RWPE1 (cell line): Measurements from ENCODE around the gene ALKAL2.

ENCODE experiments used
- CTCF ChIA-PET: fragments of 350-600 bp; sonication (Branson Sonifier 250); formaldehyde crosslinking; extraction: SDS; loops from one replicate; lab custom pipeline; 2021; lab: Yijun Ruan, JAX
- POLR2A ChIA-PET: fragments of 400-600 bp; formaldehyde crosslinking; extraction: SDS; loops from one replicate; lab custom pipeline; 2020; ENCODE audit warnings: antibody characterized with exemption; ENCODE audit not compliant: low non-redundant PET; lab: Yijun Ruan, JAX
- DNase-seq: peaks from one replicate; pipeline ENCODE4 v3.0.0; 2012; ENCODE audit warnings: low spot score
- H3K27ac ChIP-seq: fragments of 450-650 bp; 2 replicates; pipeline ENCODE4 v1.5.1; 2017
- CTCF ChIP-seq: fragments of 450-650 bp; conservative IDR thresholded peaks from 2 replicates; pipeline ENCODE4 v1.5.1; 2017; ENCODE audit warnings: low read depth, mild to moderate bottlenecking

ALKAL2 gene

DNA sequence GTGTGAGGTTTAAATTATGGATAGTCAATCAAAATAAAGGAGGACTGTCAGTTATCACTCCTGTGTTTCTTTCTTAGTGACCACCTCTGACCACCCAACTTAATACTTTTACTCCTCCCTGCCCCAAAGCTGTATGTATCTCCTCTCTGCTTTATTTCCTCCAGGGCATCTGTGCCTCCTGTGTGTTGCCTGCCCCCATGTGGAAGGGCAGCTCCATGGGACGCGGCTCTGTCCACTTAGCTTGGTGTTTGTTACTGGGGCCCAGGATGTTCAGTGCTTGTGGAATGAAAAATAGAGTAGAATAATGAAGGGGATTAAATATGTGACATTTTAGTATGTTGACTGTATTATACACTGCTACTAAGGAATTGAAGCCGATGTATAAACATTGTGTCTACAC lies 13.4 kb downstream of the ALKAL2 start:
- CTCF ChIA-PET = interaction anchor here (1.2 kb wide), 1 partner anchor 16 kb away, joined by 3 read pairs; no protein-coding TSS in a partner anchor
- TF ChIP-seq CTCF = no peak
- H3K27ac ChIP-seq = no peak overlapping the region
- POLR2A ChIA-PET = no interaction called here
- no peak for DNase-seq

GRCh38 chr2:273333-273732 lies 14.6 kb downstream of the ALKAL2 start:
- H3K27ac ChIP-seq = no peak overlapping the region
- ChIA-PET CTCF (interaction anchor here (1.2 kb wide), 1 partner anchor 17 kb away, joined by 3 read pairs; no protein-coding TSS in a partner anchor), POLR2A (no interaction called here)
- no peak for TF ChIP-seq CTCF
- DNase-seq = no peak

GRCh38 chr2:271917-272316 lies 16.0 kb downstream of the ALKAL2 start:
- TF ChIP-seq CTCF = no peak
- DNase-seq = no peak
- ChIA-PET CTCF (no interaction called here), POLR2A (no interaction called here)
- H3K27ac ChIP-seq = no peak overlapping the region

DNA sequence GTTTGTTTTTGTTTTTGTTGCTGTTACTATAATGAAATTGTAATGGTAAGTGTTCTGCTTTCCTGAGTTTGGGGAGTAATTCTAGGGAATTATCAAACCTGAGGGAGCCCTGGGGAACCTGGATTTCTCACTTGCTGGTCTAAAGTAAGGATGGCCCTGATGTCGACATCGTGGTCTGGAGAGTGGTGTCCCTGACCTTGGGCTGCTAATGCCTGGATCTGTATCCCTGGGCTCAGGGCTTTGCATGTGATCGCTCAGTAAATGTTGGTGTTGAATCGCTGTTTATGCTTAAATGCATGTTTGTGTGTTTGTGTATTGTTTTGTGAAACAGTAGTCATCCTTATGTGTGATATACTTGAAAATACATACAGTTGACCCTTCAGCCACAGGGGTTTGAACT lies 17.0 kb downstream of the ALKAL2 start:
- ChIA-PET POLR2A (no interaction called here), CTCF (no interaction called here)
- no peak for DNase-seq
- no peak for TF ChIP-seq CTCF
- no peak overlapping the region for H3K27ac ChIP-seq

DNA sequence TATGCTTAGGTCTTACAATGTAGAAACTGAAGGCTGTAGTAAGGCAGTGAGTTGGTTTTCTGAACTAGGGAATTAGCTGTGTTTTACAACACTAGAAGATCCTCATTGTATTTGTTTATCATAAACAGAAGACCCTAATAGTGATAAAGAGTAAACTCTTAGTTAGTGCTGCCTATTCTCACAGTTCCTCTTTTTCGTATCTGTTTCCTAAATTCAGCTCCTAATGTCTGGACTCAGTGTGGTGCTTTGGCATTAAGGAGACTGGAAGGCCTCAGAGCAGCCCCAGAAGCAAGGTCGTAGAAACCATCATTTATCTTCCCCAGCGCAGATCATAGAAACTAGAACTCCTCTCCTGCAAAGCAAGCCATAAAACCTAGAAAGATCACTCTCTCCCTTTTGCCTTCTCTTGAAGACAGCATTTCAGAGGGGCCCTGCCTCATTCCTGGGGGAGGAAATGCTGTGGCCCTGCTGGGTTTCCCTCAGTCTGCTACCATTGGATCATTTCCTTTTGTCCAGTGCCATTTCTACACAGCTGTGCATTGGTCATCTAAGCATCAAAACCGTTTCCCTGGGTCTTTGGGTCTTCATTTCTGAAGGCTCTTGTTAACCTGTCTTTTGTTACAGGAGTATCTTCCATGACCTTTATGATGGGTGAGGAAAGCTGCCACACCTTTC lies 18.4 kb downstream of the ALKAL2 start:
- DNase-seq = no peak
- TF ChIP-seq CTCF = no peak
- no peak overlapping the region for H3K27ac ChIP-seq
- CTCF ChIA-PET = interaction anchor here (1.6 kb wide), 1 partner anchor 21 kb away, joined by 4 read pairs; no protein-coding TSS in a partner anchor
- POLR2A ChIA-PET = no interaction called here

- POLR2A ChIA-PET = no interaction called here
- H3K27ac ChIP-seq = no peak overlapping the region
- DNase-seq = no peak
- TF ChIP-seq CTCF = no peak
- CTCF ChIA-PET = interaction anchor here (1.6 kb wide), 1 partner anchor 22 kb away, joined by 4 read pairs; no protein-coding TSS in a partner anchor
Measured at GRCh38 chr2:268323-268722, 19.6 kb downstream of the ALKAL2 start.
